Liver (tissue), 9 donors: ENCODE results near the gene FAM111A. TPM values are rescaled to one million over a fixed set of nuclear protein-coding genes. Genes with fewer than 3 reads are reported as not detected.

Experiments
- DNase-seq: peaks from one replicate; pipeline ENCODE4 v3.0.0-alpha.2; 2017; ENCODE audit warnings: low spot score
- H3K27ac ChIP-seq, 2 donors: one replicate each; pipeline ENCODE4 v1.7.0; 2013; ENCODE audit warnings: inconsistent platforms in 2 of 2, low read length in 2 of 2, control low read depth in 1 of 2, low read depth in 1 of 2, mild to moderate bottlenecking in 1 of 2
- H3K27me3 ChIP-seq, 4 donors: one replicate each; pipeline versions ENCODE4 v1.6.1 to v1.7.0; 2013; ENCODE audit warnings: low read length in 3 of 4, inconsistent platforms in 1 of 4, mild to moderate bottlenecking in 1 of 4, moderate library complexity in 1 of 4; ENCODE audit not compliant: control insufficient read depth in 4 of 4, insufficient read depth in 4 of 4
- H3K36me3 ChIP-seq, 4 donors: one replicate each; pipeline versions ENCODE4 v1.6.1 to v1.7.0; 2013; ENCODE audit warnings: low read length in 3 of 4, mild to moderate bottlenecking in 3 of 4, low read depth in 1 of 4, moderate library complexity in 1 of 4; ENCODE audit not compliant: control insufficient read depth in 4 of 4, insufficient read depth in 3 of 4
- H3K4me1 ChIP-seq, 4 donors: one replicate each; pipeline versions ENCODE4 v1.6.1 to v1.7.0; 2013; ENCODE audit warnings: low read length in 3 of 4, mild to moderate bottlenecking in 3 of 4, moderate library complexity in 1 of 4; ENCODE audit not compliant: control insufficient read depth in 4 of 4, insufficient read depth in 4 of 4
- H3K4me3 ChIP-seq, 3 donors: one replicate each; pipeline versions ENCODE4 v1.6.1 to v1.7.0; 2013; ENCODE audit warnings: low read length in 3 of 3, control low read depth in 1 of 3, low read depth in 1 of 3, mild to moderate bottlenecking in 1 of 3
- H3K9ac ChIP-seq, 2 donors: one replicate each; pipeline ENCODE4 v1.7.0; 2013; ENCODE audit warnings: low read length in 2 of 2, mild to moderate bottlenecking in 2 of 2, moderate library complexity in 2 of 2, control low read depth in 1 of 2, low read depth in 1 of 2
- H3K9me3 ChIP-seq, 4 donors: one replicate each; pipeline versions ENCODE4 v1.6.1 to v1.7.0; 2013; ENCODE audit warnings: low read length in 3 of 4; ENCODE audit not compliant: control insufficient read depth in 4 of 4
- CTCF ChIP-seq: fragments of 150-350 bp; IDR thresholded peaks from 2 replicates; pipeline ENCODE4 v1.5.1; 2017; ENCODE audit warnings: improper control_type of control experiment, low read depth, low read length; ENCODE audit not compliant: missing input control
- EGR1 ChIP-seq, 2 donors: IDR thresholded peaks; 2 replicates each; pipeline ENCODE4 v1.6.1; 2016 to 2018; ENCODE audit warnings: antibody characterized with exemption in 2 of 2, low read depth in 2 of 2
- FOXA2 ChIP-seq: IDR thresholded peaks from 2 replicates; pipeline ENCODE4 v1.6.1; 2016; ENCODE audit warnings: antibody characterized with exemption
- HNF4A ChIP-seq, 2 donors: conservative IDR thresholded peaks; 2 replicates each; pipeline ENCODE4 v1.6.1; 2016; ENCODE audit warnings: antibody characterized with exemption in 2 of 2, mild to moderate bottlenecking in 2 of 2
- HNF4G ChIP-seq: IDR thresholded peaks from 2 replicates; pipeline ENCODE4 v1.6.1; 2016; ENCODE audit warnings: antibody characterized with exemption
- MAX ChIP-seq: IDR thresholded peaks from 2 replicates; pipeline ENCODE4 v1.6.1; 2016; ENCODE audit warnings: antibody characterized with exemption
- NR2F2 ChIP-seq: IDR thresholded peaks from 2 replicates; pipeline ENCODE4 v1.6.1; 2016; ENCODE audit warnings: antibody characterized with exemption
- RAD21 ChIP-seq, 2 donors: IDR thresholded peaks; 2 replicates each; pipeline ENCODE4 v1.6.1; 2016; ENCODE audit warnings: antibody characterized with exemption in 2 of 2, mild to moderate bottlenecking in 2 of 2
- REST ChIP-seq: IDR thresholded peaks from 2 replicates; pipeline ENCODE4 v1.6.1; 2016; ENCODE audit warnings: antibody characterized with exemption, mild to moderate bottlenecking
- RXRA ChIP-seq, 2 donors: IDR thresholded peaks; 2 replicates each; pipeline ENCODE4 v1.6.1; 2017 to 2018; ENCODE audit warnings: antibody characterized with exemption in 2 of 2, mild to moderate bottlenecking in 1 of 2
- SP1 ChIP-seq: IDR thresholded peaks from 2 replicates; pipeline ENCODE4 v1.6.1; 2018; ENCODE audit warnings: antibody characterized with exemption, mild to moderate bottlenecking
- YY1 ChIP-seq: IDR thresholded peaks from 2 replicates; pipeline ENCODE4 v1.6.1; 2016; ENCODE audit warnings: antibody characterized with exemption, mild to moderate bottlenecking
- WGBS: extraction: QIAGEN DNeasy Blood & Tissue Kit; methylation state at CpG from one replicate; pipeline ENCODE4 v1.1.7; 2013; 5-methylcytosine and 5-hydroxymethylcytosine counted together
- polyA plus RNA-seq, 2 donors: library from polyadenylated mRNA; stranded (reverse) in 1 of 2; unstranded in 1 of 2; fragments of 200-250 nt in 1 of 2; fragments of >200 nt in 1 of 2; fragmentation: Nextera tagmentation in 1 of 2; extraction: Ambion mirVana in 1 of 2; gene quantifications; one replicate each; pipeline versions ENCODE4 v1.2.1 to v1.2.3, GENCODE V29; 2013 to 2015
- total RNA-seq, 2 donors: library from RNA; depleted of rRNA; stranded (reverse); fragments of >200 nt; gene quantifications; one replicate each; pipeline ENCODE4 v1.2.3, GENCODE V29; 2014
- TF ChIP-seq, protein P1 (sequence below): IDR thresholded peaks from 2 replicates; pipeline ENCODE4 v1.6.1; 2016; ENCODE audit warnings: antibody characterized with exemption
- donor health status: healthy.
- donor health status: healthy.
- donor health status: healthy.
- donor health status: healthy.
- donor health status: healthy.

Gene FAM111A
- total and polyA plus RNA-seq, 4 donors = 5.9 to 27.0 (median 14.2) TPM

- Histone ChIP-seq H3K4me1 (peaks cover 10 to 50% (median 36%) of the 10 kb centered on the region in 4 donors), H3K9me3 (no peaks in the 10 kb centered on the region), H3K36me3 (peaks cover 6 to 50% (median 26%) of the 10 kb centered on the region in 4 donors), H3K9ac (no peak overlapping the region), H3K27me3 (no peaks in the 10 kb centered on the region), H3K4me3 (no peak overlapping the region), H3K27ac (no peak overlapping the region)
- DNase-seq = no peak
- WGBS = 90% methylated on average over 4 of the region's 4 CpGs
- TF ChIP-seq MAX = no peak
- no peak for TF ChIP-seq RXRA (IDR thresholded peaks at IDR 0.05)
- TF ChIP-seq YY1 = no peak
- TF ChIP-seq HNF4A (conservative IDR thresholded peaks at IDR 0.05) = no peak
- no peak for TF ChIP-seq EGR1 (IDR thresholded peaks at IDR 0.05; ENCODE audit: low read depth in 2 of 2)
- TF ChIP-seq RAD21 (IDR thresholded peaks at IDR 0.05) = no peak
- TF ChIP-seq FOXA2 = no peak
- no peak for TF ChIP-seq HNF4G
- no peak for TF ChIP-seq NR2F2
Observed at GRCh38 chr11:59192446-59193020, 49.9 kb downstream of the FAM111A start.

DNA sequence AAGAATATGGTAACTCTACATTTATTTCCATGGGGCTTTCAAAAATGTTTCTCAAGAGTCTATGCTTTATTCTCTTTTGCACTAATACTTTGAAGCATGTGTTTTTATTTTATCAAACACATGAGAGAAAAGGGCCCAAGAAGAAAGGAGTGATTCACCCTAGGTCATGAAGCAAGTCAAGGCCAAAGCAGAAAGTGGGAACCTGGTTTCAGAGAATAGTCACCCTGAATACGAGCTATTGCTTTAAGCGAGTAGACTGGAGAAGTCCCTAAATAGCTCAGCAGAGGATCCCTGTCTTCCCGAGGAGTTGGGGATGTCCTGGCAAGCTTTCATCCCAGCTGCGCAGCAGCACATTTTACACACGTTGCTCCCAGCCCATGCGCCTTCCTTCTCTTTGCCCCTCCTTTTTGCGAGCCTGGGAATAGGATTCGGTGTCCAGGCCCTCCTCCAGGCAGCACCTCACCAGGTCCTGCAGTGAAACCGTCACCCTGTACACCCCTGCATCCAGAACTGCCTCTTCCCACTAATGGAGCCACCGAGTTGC is 51.0 kb downstream of the FAM111A start:
- H3K27ac ChIP-seq = no peak overlapping the region
- peaks cover 6 to 50% (median 29%) of the 10 kb centered on the region in 4 donors for H3K36me3 ChIP-seq
- no peaks in the 10 kb centered on the region for H3K9me3 ChIP-seq
- H3K9ac ChIP-seq = no peak overlapping the region
- 96% methylated on average over 10 of the region's 10 CpGs for WGBS
- peaks cover 10 to 46% (median 34%) of the 10 kb centered on the region in 4 donors for H3K4me1 ChIP-seq
- H3K4me3 ChIP-seq = no peak overlapping the region
- no peak for DNase-seq
- no peak for TF ChIP-seq HNF4G
- no peak for TF ChIP-seq RXRA (IDR thresholded peaks at IDR 0.05)
- no peak for TF ChIP-seq REST
- TF ChIP-seq EGR1 (IDR thresholded peaks at IDR 0.05; ENCODE audit: low read depth in 2 of 2) = no peak
- TF ChIP-seq YY1 = no peak
- TF ChIP-seq SP1 = no peak
- TF ChIP-seq, protein P1, sequence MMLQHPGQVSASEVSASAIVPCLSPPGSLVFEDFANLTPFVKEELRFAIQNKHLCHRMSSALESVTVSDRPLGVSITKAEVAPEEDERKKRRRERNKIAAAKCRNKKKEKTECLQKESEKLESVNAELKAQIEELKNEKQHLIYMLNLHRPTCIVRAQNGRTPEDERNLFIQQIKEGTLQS = no peak
- TF ChIP-seq RAD21 (IDR thresholded peaks at IDR 0.05) = no peak
- no peak for TF ChIP-seq CTCF
- H3K27me3 ChIP-seq = no peaks in the 10 kb centered on the region
